Activated CD4-positive, alpha-beta T cell treated with anti-CD3 and anti-CD28 coated beads for 36 hours (primary cell): Measurements from ENCODE around the gene IGDCC3. TPM values are rescaled to one million over a fixed set of nuclear protein-coding genes. Genes with fewer than 3 reads are reported as not detected.

Experiments
- ATAC-seq: fragments of 200-7000 bp; cut with Tn5 transposase; one replicate; pipeline ENCODE4 v1.10.0; 2021; ENCODE audit warnings: mild to moderate bottlenecking, moderate library complexity
- CTCF ChIA-PET: fragments of 350-600 bp; sonication (Branson Sonifier 250); formaldehyde crosslinking; loops from one replicate; lab custom pipeline; 2021; ENCODE audit warnings: antibody characterized with exemption; lab: Charles Lee
- POLR2A ChIA-PET: fragments of 350-600 bp; sonication (Branson Sonifier 250); formaldehyde crosslinking; loops from one replicate; lab custom pipeline; 2021; ENCODE audit warnings: antibody characterized with exemption, inconsistent platforms; lab: Charles Lee
- DNase-seq: peaks from one replicate; pipeline ENCODE4 v3.0.0-alpha.2; 2020
- H3K27ac Mint-ChIP-seq: one replicate; pipeline ENCODE4 v1.8.0; 2021; ENCODE audit warnings: mixed read lengths
- H3K27me3 Mint-ChIP-seq: one replicate; pipeline ENCODE4 v1.8.0; 2021; ENCODE audit warnings: mixed read lengths
- H3K36me3 Mint-ChIP-seq: one replicate; pipeline ENCODE4 v1.8.0; 2021; ENCODE audit warnings: low read depth, mixed read lengths
- H3K4me1 Mint-ChIP-seq: one replicate; pipeline ENCODE4 v1.8.0; 2021; ENCODE audit warnings: mixed read lengths
- H3K4me3 Mint-ChIP-seq: one replicate; pipeline ENCODE4 v1.8.0; 2021; ENCODE audit warnings: mild to moderate bottlenecking, moderate library complexity, mixed read lengths
- H3K9me3 Mint-ChIP-seq: one replicate; pipeline ENCODE4 v1.8.0; 2021; ENCODE audit warnings: low read depth, mixed read lengths
- intact Hi-C, 2 experiments: fragments of 100-400 bp; cut with DNase I in 1 of 2; cut with micrococcal nuclease in 1 of 2; formaldehyde crosslinking; loops; one replicate each; pipeline versions ENCODE4 v1.14.2 to v1.15.1; 2022 to 2024; cut with DNase I, micrococcal nuclease
- total RNA-seq, 2 experiments: library from RNA; stranded (reverse); gene quantifications; one replicate each; pipeline ENCODE4 v1.2.3, GENCODE V29; 2021

IGDCC3 gene
- total RNA-seq, 2 experiments from 2014 or later: not detected

DNA sequence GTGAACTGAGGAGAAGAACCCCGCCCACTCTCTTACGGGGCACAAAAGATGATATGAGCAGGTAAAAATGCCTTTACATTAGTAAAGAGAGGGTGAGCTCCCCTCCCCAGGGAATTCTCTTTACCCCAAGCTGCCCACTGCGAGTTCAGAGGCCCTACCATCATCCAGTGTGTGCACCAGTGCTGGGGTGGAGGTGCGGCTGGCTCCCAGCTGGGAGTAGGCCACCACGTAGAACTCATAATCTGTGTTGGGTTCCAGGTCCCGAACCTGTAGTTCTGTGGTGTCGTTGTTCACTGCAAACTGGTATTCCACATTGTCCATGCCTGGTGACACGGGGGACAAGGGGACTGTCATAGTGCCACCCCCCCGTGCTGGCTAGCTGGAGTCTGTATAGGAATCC, 17.1 kb upstream of the IGDCC3 start:
- ChIA-PET CTCF (interaction anchor here (0.6 to 2.2 kb wide), 10 partner anchors 10 to 243 kb away, joined by 3 to 10 read pairs (median 4); no protein-coding TSS in a partner anchor), POLR2A (no interaction called here)
- Mint-ChIP-seq H3K9me3 (no peaks in the 10 kb centered on the region), H3K4me3 (no peak overlapping the region), H3K27ac (no peak overlapping the region), H3K27me3 (peaks cover 45% of the 10 kb centered on the region), H3K4me1 (peaks cover 5% of the 10 kb centered on the region), H3K36me3 (no peaks in the 10 kb centered on the region)
- no peak for ATAC-seq
- intact Hi-C loops: no loop called here
- DNase-seq: no peak

DNA sequence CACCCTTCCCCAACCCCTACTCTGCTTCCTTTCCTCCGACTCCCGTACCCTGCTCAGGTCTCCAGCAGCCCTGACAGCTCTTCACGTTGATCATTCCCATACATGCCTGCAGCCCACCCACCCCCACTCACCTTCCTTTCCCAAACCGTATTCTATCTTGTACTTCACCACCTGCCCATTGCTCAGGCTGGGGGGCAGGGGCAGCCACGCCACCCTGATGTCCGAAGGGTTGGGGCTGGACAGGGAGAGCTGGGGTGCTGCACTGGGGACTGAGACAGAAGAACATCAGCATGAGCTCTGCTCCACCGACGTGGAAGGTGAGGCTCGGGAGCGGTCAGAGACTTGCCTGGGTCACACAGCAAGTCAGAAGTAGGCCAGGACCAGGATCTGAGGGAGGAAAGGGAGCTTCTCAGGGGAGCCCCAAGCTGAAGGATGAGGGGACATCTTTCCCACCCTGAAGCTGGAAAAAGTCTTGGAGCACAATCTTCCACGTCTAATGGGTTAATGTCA, 16.5 kb upstream of the IGDCC3 start:
- DNase-seq (no peak), ATAC-seq (no peak)
- intact Hi-C loops: no loop called here
- peaks cover 5% of the 10 kb centered on the region for H3K4me1 Mint-ChIP-seq
- H3K4me3 Mint-ChIP-seq: no peak overlapping the region
- ChIA-PET CTCF (interaction anchor here (0.6 to 2.2 kb wide), 11 partner anchors 9 to 81 kb away, joined by 3 to 10 read pairs (median 3); no protein-coding TSS in a partner anchor), POLR2A (interaction anchor here (0.5 kb wide), 1 partner anchor 136 kb away, joined by 4 read pairs; no protein-coding TSS in a partner anchor)
- no peaks in the 10 kb centered on the region for H3K9me3 Mint-ChIP-seq
- H3K36me3 Mint-ChIP-seq: no peaks in the 10 kb centered on the region
- H3K27ac Mint-ChIP-seq: no peak overlapping the region
- peaks cover 41% of the 10 kb centered on the region for H3K27me3 Mint-ChIP-seq

DNA sequence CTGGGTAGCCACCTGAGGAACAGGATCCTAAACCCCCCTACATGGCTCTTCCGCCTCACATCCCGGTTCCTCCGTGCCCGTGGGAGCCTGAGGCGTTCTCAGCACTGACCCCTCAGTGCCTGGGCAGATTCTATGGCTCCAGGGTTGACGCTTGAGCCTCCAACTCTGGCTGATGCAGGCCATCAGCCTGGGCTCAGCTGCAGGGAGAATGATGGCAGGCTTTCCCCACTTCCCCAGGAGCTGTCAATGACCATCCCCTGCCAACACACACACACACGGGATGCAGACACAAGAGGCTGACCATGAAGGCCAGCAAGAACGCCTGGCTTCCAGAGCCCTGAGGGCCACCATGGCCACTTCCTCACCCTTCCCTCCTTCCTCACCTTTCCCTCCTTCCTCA, 15.8 kb upstream of the IGDCC3 start:
- no peak overlapping the region for H3K4me3 Mint-ChIP-seq
- CTCF ChIA-PET: interaction anchor here (0.6 to 2.2 kb wide), 3 partner anchors 11 to 584 kb away, joined by 3 to 9 read pairs (median 3); no protein-coding TSS in a partner anchor
- H3K4me1 Mint-ChIP-seq: peaks cover 5% of the 10 kb centered on the region
- H3K27me3 Mint-ChIP-seq: peaks cover 41% of the 10 kb centered on the region
- ATAC-seq: no peak
- H3K36me3 Mint-ChIP-seq: no peaks in the 10 kb centered on the region
- H3K27ac Mint-ChIP-seq: no peak overlapping the region
- H3K9me3 Mint-ChIP-seq: no peaks in the 10 kb centered on the region
- intact Hi-C loops: no loop called here
- DNase-seq: no peak
- POLR2A ChIA-PET: no interaction called here

DNA sequence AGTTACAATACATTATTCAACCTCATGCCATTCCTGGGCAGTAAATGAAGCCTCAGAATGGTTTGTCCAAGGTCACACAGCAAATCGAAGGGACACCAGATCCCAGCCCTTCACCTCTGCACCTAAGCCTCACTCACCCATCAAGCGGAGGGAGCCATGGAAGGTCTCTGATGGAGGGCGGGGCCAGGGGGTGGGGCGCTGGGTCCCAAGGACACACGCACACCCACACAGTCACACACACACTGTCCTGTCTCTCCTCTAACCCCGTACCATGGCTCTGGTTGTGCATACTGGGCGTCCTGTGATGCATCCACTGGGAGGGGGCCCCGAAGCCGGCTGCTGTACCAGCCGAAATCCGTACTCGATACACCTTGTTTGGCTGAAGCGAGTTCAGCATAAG, 15.3 kb upstream of the IGDCC3 start:
- Mint-ChIP-seq H3K27me3 (peaks cover 40% of the 10 kb centered on the region), H3K9me3 (no peaks in the 10 kb centered on the region), H3K4me3 (no peak overlapping the region), H3K36me3 (no peaks in the 10 kb centered on the region), H3K27ac (no peak overlapping the region), H3K4me1 (peaks cover 5% of the 10 kb centered on the region)
- ChIA-PET CTCF (interaction anchor here (0.6 to 1.3 kb wide), 3 partner anchors 74 to 584 kb away, joined by 3 to 4 read pairs (median 3); no protein-coding TSS in a partner anchor), POLR2A (no interaction called here)
- intact Hi-C loops: no loop called here
- DNase-seq (no peak), ATAC-seq (no peak)

DNA sequence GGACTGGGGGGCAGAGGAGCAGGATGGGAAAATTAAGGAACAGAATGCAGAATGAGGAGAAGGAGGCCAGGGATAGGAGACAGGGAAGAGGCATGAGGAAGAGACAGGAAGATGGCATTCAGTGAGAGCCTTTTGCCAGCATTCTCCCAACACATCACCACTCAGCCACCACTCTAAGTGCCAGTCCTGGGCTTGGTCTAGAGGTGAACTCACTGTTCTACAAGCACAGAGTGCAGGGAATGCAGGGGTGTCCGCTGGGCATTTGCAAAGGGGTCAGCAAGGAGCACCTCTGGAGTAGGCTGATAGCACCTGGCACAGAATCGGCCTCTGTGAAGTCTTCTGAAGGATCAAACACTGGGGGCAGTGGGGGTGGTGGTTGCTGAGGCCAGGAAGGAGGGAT, 14.6 kb upstream of the IGDCC3 start:
- intact Hi-C loops: no loop called here
- DNase-seq (no peak), ATAC-seq (no peak)
- ChIA-PET CTCF (interaction anchor here (0.6 to 1.3 kb wide), 4 partner anchors 11 to 314 kb away, joined by 3 to 4 read pairs (median 4); no protein-coding TSS in a partner anchor), POLR2A (no interaction called here)
- Mint-ChIP-seq H3K27ac (no peak overlapping the region), H3K4me1 (peaks cover 5% of the 10 kb centered on the region), H3K4me3 (no peak overlapping the region), H3K36me3 (no peaks in the 10 kb centered on the region), H3K9me3 (no peaks in the 10 kb centered on the region), H3K27me3 (peaks cover 35% of the 10 kb centered on the region)

DNA sequence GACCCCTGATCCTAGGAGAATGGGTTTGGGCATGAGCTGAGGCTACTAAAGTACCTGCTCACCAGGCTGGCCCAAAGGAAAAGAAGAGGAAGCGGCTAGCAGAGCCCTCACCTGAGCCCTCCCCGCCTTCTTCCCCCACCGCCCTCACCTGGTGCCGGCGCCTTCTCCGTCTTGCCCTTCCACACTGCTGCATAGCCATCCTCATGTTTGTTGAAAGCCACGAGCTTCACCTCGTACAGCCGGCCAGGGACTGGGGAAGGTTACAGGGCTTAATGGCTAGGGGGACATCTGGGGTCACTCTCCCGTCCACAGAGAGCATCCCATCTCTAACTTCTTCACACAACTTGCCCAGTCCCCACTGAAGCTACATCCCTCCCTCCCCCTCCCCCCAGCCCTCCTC, 13.9 kb upstream of the IGDCC3 start:
- DNase-seq (no peak), ATAC-seq (no peak)
- ChIA-PET POLR2A (no interaction called here), CTCF (interaction anchor here (0.6 to 1.6 kb wide), 5 partner anchors 10 to 313 kb away, joined by 3 to 11 read pairs (median 4); no protein-coding TSS in a partner anchor)
- Mint-ChIP-seq H3K36me3 (no peaks in the 10 kb centered on the region), H3K4me1 (peaks cover 5% of the 10 kb centered on the region), H3K27me3 (peaks cover 29% of the 10 kb centered on the region), H3K4me3 (no peak overlapping the region), H3K27ac (no peak overlapping the region), H3K9me3 (no peaks in the 10 kb centered on the region)
- intact Hi-C loops: no loop called here

DNA sequence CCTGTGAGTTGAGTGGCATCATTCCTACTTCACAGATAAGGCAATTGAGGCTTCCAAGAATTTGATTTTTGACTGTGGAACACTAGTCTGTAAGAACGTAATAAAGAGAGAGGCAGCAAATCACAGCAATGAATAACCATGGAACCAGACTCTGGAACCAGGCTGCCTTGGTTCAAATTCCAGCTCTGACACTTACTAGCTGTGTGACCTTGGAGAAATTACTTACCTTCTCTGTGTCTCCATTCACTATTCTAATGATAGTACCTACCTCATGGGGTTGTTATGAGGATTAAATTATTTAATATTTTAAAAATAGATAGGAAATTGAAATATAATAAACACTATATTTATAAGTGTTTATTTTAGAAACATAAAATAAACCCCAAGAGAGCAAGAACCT, 12.6 kb upstream of the IGDCC3 start:
- Mint-ChIP-seq H3K9me3 (no peaks in the 10 kb centered on the region), H3K27ac (no peak overlapping the region), H3K27me3 (peaks cover 20% of the 10 kb centered on the region), H3K4me1 (peaks cover 3% of the 10 kb centered on the region), H3K36me3 (no peaks in the 10 kb centered on the region), H3K4me3 (no peak overlapping the region)
- ChIA-PET CTCF (interaction anchor here (1.1 to 1.6 kb wide), 2 partner anchors 11 to 70 kb away, joined by 3 to 11 read pairs; no protein-coding TSS in a partner anchor), POLR2A (no interaction called here)
- intact Hi-C loops: no loop called here
- ATAC-seq: no peak
- no peak for DNase-seq

DNA sequence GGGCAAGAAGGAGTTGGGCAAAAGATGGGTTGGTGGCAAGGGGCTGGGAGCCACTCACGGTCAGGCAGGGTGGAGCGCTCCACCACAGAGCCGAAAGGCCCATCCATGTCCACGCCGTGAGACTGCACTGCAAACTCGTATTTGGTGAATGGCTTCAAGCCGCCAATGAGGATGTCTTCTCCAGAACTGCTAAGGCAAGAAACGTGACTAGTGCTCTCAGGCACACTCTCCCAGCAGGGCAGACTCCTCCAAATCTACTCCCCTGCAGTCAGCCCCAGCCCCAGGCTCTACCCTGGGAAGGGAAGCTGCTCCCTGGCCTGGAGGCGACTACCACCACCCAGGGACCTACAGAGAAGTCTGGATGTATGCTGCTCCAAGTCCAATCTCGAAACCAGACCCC, 11.4 kb upstream of the IGDCC3 start:
- ChIA-PET POLR2A (interaction anchor here (0.5 to 1.1 kb wide), 2 partner anchors 70 to 1023 kb away, joined by 3 to 12 read pairs; no protein-coding TSS in a partner anchor), CTCF (no interaction called here)
- intact Hi-C loops: loop anchor here in 1 of 2 experiments (5.0 kb wide), 1 partner anchor 337 kb away; no protein-coding TSS in a partner anchor
- Mint-ChIP-seq H3K27ac (no peak overlapping the region), H3K36me3 (no peaks in the 10 kb centered on the region), H3K9me3 (no peaks in the 10 kb centered on the region), H3K4me3 (no peak overlapping the region), H3K4me1 (peaks cover 11% of the 10 kb centered on the region), H3K27me3 (peaks cover 8% of the 10 kb centered on the region)
- DNase-seq: no peak
- ATAC-seq: no peak

DNA sequence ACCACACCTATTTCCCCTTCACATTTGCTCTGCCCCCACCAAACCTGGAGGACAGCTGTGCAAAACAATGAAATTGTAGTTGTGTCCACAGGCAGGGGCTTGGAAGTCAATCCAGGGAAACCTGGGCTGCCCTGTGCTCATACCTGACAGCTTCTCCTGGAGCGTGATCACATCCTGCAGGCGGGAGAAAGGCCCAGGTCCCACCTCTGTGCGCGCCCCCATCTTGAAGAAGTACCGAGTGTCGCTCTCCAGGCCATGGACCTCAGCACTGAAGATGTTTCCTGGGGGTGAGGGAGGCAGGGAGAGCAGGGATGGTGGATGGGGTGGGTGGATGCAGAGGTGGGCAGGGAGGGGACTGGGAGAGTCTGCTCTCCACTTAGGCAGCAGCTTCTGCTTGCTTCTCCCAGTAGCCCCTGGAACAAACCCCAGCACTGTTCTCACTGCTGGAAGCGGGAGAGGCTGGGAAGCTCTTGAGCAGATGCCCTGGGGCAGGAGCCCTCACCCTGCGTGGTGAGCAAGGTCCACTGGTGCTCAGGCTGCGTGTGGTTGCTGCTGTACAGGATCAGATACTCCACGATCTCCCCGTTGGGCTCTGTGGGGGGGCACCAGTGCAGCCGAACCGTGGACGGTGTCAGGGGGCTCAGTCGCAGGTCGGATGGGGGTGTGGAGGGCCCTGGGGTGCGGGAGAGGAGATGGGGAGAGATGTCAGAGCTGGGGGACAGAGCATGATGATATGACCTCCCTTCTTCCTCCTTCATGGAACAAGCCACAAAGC, 10.7 kb upstream of the IGDCC3 start:
- no peak for ATAC-seq
- Mint-ChIP-seq H3K4me1 (peaks cover 11% of the 10 kb centered on the region), H3K4me3 (no peak overlapping the region), H3K9me3 (no peaks in the 10 kb centered on the region), H3K36me3 (no peaks in the 10 kb centered on the region), H3K27me3 (peaks cover 2% of the 10 kb centered on the region), H3K27ac (no peak overlapping the region)
- POLR2A ChIA-PET: interaction anchor here (0.6 to 1.1 kb wide), 3 partner anchors 70 to 1741 kb away, joined by 3 to 12 read pairs (median 3); partner anchors contain the start of gene RNU5B-1
- CTCF ChIA-PET: interaction anchor here (5.3 kb wide), 1 partner anchor 67 kb away, joined by 108 read pairs; no protein-coding TSS in a partner anchor
- no peak for DNase-seq
- intact Hi-C loops: loop anchor here in 1 of 2 experiments (5.0 kb wide), 1 partner anchor 336 kb away; no protein-coding TSS in a partner anchor

DNA sequence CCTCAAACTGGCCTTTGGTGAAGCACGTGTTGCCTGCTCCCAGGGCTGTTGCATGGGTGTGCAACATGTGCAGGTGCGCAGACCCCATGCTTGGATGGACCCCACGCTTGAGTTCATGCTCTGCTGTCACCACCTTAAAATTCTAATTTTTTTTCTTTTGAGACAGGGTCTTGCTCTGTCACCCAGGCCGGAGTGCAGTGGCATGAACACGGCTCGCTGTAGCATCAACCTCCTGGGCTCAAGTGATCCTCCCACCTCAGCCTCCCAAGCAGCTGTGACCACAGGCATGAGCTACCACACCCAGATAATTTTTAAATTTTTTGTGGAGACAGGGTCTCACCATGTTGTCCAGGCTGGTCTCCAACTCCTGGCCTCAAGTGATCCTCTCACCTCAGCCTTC, 9.1 kb upstream of the IGDCC3 start:
- POLR2A ChIA-PET: no interaction called here
- intact Hi-C loops: loop anchor here in 1 of 2 experiments (5.0 kb wide), 1 partner anchor 335 kb away; no protein-coding TSS in a partner anchor
- no peak overlapping the region for H3K27ac Mint-ChIP-seq
- ATAC-seq (no peak), DNase-seq (no peak)
- peaks cover 11% of the 10 kb centered on the region for H3K4me1 Mint-ChIP-seq
- H3K36me3 Mint-ChIP-seq: no peaks in the 10 kb centered on the region
- H3K9me3 Mint-ChIP-seq: no peaks in the 10 kb centered on the region
- no peak overlapping the region for H3K4me3 Mint-ChIP-seq
- CTCF ChIA-PET: interaction anchor here (0.6 to 5.3 kb wide), 4 partner anchors 10 to 71 kb away, joined by 3 to 108 read pairs (median 4); no protein-coding TSS in a partner anchor
- peaks cover 8% of the 10 kb centered on the region for H3K27me3 Mint-ChIP-seq

DNA sequence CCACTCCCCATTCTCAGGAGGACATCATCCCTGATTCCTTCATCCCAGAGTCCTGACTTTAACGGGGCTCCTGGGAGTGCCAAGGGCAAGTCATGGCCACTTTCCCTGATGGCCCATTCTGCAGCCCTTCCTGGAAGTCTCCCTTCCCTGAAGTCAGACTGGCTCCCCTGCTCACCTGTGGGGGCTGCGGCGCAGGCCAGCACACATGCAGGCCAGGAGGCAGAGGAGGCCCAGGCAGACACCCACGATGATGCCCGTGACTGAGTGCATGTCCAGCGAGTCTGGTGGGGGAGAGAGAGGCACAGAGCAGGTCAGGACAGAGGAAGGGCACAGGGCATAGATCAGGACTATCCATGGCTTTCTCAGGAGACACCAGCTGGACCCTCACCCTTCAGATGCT, 8.6 kb upstream of the IGDCC3 start:
- ChIA-PET CTCF (interaction anchor here (1.0 to 5.3 kb wide), 3 partner anchors 29 to 224 kb away, joined by 4 to 108 read pairs (median 4); no protein-coding TSS in a partner anchor), POLR2A (no interaction called here)
- no peak overlapping the region for H3K4me3 Mint-ChIP-seq

More for the DNA sequence above, 8.6 kb upstream of the IGDCC3 start:
- no peak for DNase-seq
- intact Hi-C loops: loop anchor here in 1 of 2 experiments (5.0 kb wide), 1 partner anchor 334 kb away; no protein-coding TSS in a partner anchor
- no peak overlapping the region for H3K27ac Mint-ChIP-seq
- H3K9me3 Mint-ChIP-seq: no peaks in the 10 kb centered on the region
- peaks cover 8% of the 10 kb centered on the region for H3K27me3 Mint-ChIP-seq
- no peaks in the 10 kb centered on the region for H3K36me3 Mint-ChIP-seq
- peaks cover 11% of the 10 kb centered on the region for H3K4me1 Mint-ChIP-seq
- ATAC-seq: no peak
